Myocyte (in vitro differentiated cells): ENCODE data around the gene LARP4B. TPM values are rescaled to one million over a fixed set of nuclear protein-coding genes. Genes with fewer than 3 reads are reported as not detected.

Experiments used
- DNase-seq: peaks from one replicate; pipeline ENCODE4 v3.0.0-alpha.2; 2012; ENCODE audit warnings: low read depth
- polyA plus RNA-seq: library from polyadenylated mRNA; unstranded; fragments of >200 nt; gene quantifications from one replicate; pipeline ENCODE4 v1.2.1, GENCODE V29; 2012; ENCODE audit warnings: missing spikeins
- total RNA-seq: library from RNA; depleted of rRNA; stranded (reverse); fragments of >200 nt; gene quantifications from 2 replicates; pipeline ENCODE4 v1.2.3, GENCODE V29; 2014

LARP4B gene
- total RNA-seq: 28.0 and 33.2 TPM in 2 replicates
- polyA plus RNA-seq: 28.6 TPM

DNA sequence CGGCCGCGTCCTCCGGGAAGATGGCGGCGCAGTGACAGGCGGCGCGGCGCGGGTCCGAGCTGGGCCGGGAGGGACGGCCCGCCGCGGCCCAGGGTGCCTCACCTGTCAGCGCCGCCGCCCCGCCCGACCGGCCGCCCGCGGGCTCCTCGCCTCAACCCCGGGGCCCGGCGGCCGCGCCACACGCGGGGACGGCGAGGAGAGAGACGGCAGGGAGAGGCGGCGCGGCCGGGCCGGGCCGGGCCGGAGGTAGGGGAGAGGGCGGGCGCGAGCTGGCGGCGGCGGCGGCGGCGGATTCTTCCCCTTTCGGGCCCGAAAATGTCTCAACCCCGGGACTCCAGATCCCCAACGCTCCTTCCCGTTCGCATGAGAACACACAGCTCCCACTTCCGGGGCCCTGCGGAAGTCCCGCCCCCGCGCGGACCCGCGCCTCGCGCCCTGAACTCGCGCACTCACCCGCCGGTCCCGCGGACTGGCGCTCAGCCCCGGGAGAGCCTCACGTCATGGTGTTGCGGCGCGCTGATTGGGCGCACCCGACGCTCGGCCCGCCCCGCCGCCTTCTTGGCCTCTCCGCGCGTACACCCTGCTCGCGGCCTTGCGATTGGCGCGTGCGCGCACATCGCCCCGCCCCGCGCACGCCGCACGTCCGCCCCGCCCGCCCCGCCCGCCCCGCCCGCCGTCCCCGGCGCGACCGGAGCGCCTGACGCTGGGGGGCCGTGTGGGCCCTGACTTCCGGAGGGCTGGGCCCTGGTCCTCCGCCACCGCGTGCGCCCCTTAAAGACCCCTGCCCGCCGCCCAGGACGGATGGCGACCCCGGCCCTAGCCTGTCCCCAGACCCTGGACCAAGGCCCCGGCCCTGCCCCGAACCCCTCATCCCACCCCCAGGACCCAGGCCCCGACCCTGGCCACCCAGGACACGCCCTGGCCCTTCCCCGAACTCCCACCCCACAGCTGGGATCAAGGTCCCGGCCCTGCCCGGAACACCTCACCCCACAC is at the start of gene LARP4B:
TSS of gene LARP4B (minus strand) at position 380 of the 993 bp plus-strand sequence. CDS start 45,984 bp downstream, outside the sequence.
- DNase-seq: peak; percentile 97

DNA sequence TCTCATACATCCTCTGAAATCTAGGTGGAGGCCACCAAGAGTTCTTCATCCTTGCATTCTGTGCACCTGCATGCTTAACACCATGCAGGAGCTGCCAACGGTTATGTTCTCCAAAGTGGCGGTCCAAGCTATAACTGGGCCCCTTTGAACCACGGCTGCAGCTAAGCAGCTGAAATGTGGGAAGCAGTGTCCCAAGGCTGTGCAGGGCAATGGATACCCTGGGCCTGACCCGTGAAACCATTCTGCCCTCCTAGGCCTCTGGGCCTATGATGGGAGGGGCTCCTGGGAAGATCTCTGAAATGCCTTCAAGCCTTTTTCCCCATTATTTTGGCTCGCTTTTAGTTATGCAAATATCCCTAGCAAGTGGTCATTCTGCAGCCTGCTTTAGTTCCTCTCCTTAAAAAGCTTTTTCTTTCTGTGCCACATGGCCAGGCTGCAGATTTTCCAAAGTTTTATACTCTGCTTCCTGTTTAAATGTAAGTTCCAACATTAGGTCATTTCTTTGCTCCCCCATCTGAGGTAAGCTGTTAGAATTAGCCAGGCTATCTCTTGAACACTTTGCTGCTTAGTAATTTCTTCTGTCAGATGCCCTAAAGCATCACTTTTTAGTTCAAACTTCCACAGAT is 49.1 kb upstream of the LARP4B start:
- DNase-seq: no peak

- DNase-seq: peak; percentile 13
Observed at GRCh38 chr10:978826-979421, 47.4 kb upstream of the LARP4B start.

- no peak for DNase-seq
Observed at GRCh38 chr10:976316-976715, 44.8 kb upstream of the LARP4B start.

GRCh38 chr10:974785-975074 is 43.2 kb upstream of the LARP4B start:
- DNase-seq: no peak

GRCh38 chr10:974038-974784 is 42.7 kb upstream of the LARP4B start:
- DNase-seq: peak; percentile 7

DNA sequence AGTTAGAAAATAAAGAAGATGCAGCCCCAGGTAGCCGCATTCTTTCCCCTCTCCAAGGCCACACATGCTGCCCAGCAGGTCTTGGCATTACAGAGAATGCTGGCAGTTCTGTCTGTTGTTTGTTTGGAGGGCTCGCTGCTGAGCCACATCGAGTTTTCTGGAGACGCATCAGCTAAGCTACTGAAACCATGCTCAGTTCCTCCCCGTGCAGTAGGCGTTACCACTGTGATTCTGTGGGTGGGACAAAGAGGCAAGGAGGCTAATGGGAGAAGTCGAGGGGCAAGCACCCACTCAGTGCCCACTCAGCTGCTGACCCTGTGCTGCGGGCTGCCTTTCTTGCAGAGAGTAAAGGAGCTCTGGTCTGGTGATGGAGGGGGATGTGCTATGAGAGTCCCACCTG is 41.3 kb upstream of the LARP4B start:
- no peak for DNase-seq

DNA sequence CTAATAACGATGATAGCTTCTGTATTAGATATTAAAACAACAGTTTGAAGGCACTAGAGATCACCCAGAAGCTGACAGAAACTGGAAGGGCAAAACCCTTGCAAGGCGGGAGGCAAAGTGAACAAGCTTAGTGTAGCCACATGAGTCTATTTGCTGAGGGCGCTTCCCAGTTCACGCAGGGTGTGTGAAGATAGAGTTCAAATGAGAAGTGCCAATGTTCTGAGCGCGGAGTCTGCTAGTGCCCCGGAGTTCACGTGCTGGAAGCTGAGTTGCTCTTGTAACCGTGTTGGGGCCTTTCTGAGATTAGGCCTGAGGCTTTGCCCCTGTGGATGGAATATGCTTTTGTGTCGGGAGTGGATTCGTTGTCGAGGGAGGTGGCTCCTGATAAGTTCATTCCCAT is 40.1 kb upstream of the LARP4B start:
- no peak for DNase-seq

GRCh38 chr10:971150-971542 is 39.6 kb upstream of the LARP4B start:
- DNase-seq: peak; percentile 58

DNA sequence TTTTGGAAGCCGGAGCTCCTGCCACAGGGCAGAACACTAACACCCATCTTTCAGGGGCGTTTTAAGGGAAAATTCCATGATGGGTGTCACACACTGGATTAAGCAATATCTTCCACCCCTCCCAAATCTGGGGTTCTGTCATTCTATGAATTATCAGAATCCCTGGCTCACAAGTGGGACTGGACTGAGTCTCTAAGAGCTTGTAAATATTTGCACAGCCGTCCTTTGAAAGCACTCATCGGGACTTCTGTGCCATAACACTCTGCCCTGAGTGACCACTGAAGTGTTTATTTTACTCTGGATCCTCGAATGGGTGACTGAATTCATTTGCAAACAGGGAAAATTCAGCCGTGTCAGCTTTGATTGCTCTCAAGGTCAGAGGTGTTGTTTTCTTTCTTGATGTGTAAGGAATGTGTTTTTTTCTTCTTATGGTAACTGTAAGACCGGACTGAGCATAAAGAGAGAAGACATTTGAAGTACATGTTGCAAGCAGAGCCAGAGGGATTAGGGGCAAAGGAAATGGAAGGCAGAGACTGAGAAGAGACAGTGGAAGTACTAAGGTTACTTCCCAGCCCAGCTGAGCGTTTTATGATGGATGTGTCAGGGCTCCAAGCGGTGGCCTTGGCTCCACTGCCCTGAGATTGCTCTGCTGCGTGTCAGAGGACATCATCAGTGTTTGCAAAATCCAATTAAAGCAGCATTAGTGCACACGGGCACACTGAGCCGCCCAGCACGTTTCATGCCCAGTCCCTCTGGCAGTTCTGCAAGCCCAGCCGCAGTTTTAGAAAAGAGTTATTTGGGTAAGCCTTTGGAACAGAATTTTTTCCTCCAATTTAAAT is 39.0 kb upstream of the LARP4B start:
- DNase-seq: peak; percentile 42

GRCh38 chr10:969473-970150 is 38.1 kb upstream of the LARP4B start:
- no peak for DNase-seq

- DNase-seq: no peak
Observed at GRCh38 chr10:968546-969199, 37.2 kb upstream of the LARP4B start.

GRCh38 chr10:966466-967235 is 35.1 kb upstream of the LARP4B start:
- DNase-seq: no peak

DNA sequence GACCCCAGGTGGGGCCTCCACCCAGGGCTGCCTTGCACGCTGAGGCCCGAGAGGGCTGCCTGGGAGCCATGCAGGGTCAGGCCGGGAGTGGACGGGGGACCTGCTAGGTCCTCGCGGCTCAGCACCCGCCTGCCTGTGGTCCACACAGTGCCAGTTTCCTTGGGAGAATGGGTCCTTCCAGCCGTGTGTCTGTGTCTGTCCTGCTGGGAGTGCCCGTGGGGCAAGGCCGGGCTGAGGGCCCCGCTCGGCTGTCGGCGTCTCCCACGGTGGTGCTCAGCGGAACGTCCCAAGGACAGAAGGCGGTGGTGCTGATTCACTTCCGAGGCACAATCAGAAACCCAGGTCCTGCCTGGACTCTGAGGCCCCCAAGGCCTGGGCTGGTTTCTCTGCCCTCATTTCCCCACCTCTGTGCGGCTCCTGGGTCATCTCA is 33.5 kb upstream of the LARP4B start:
- DNase-seq: no peak

DNA sequence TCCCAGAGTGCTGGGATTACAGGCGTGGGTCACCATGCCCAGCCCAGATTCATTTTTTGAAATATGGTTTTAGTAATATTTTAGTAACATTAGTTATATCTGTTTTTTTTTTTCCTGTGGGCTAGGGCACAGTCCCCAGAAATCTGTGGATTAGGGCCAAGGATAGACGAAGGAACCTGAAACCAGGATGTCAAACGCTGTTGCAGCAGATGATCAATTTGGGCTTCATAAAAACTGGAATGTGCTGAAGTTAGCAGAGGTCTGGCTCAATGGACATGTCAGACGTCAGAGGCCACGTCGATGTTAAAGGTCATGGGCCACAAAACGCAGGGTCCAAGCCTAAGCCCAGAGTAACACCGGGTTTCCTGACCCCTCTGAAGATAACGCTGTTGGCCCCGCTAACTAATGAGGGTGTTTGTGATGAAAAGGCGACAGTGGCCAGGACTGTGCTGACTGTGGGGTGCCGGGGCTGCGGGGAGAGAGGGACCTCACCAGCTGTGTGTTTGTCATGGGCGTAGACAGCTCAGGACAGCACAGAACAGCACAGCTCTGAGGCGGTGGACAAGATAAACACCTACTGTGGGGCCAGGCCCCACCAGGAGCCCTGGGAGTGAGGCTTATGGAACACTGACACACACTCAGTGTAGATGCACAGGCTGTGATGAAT is 32.9 kb upstream of the LARP4B start:
- DNase-seq: peak; percentile 27

DNA sequence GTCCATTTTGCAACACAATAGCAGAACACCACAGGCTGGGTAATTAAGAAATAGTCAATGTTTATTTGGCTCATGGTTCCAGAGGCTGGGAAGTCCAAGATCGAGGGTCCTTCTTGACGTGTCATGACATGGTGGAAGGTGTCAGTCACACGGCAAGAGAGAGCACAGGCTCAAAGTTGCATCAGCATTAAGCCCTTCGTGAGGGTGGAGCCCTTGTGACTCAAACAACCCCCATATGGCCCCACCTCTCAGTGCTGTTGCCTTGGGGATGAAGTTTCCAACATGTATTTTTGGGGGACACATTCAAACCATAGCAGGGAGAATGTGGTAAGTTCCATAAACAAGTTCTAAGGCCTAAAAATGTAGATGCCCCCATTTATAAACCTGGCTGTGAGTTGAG is 32.1 kb upstream of the LARP4B start:
- no peak for DNase-seq

DNA sequence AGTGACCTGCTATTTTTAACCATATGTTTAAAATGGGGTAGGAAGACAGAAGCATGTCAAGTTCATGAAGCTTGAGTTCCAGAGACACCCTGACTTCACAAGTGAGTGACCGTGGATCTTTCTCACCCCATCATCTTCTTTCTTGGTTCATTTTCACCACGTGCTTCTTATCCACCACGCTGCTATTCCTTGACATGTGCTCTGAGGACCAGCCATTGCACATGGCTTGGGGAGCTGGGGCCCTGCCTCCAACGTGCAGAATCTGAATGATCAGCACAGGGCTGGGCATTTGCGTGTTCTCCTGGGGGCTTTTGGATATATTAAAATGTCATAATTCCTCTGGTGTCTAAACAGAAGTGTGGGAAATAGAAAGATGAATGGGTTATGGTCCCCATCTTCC is 31.7 kb upstream of the LARP4B start:
- no peak for DNase-seq

DNA sequence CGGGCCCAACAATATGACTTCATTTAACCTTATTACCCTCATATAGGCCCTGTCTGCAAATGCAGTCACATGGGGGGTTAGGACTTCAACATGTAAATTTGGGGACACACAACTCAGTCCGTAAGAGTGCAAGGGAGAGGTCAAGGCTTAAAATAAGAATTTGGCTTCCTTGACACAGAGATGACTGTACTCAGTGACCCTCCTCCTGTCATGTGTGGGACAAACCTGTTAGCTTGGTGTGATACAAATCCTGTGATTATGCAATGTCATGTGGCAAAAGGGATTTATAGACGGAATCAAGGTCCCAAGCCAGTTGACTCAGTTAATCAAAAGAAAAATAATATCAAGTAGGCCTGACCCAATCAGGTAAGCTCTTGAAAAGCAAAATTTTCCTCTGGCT is 30.8 kb upstream of the LARP4B start:
- no peak for DNase-seq
